ENCODE measurements around the gene APBA2.

DNA sequence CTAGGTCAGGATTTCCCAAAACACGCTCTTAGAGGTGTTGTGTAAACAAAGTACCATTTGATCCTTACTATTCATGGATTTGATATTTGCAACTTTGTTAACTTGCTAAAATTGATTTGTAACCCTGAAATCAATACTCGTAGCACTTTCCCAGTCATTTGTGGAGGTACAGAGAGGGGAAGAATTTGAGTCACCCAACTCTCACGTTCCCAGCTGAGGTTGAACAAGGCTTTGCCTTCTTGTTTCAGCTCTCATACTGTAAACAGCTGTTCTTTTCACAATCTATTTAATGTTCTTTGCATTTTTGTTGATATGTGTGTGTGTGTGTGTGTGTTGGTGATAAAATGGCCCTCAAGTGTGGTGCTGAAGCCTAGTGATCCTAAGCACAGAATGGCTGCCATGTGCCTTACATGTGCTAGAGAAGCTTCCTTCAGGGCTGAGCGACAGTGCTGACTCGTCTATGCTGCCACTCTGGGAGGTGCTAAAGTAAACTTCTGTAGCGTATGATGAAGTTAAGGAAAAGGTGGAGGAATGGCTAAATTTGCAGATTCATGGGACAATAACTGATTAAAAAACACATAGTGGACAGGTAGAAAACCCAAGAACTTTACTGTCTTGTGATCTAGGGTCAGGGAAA is 173.2 kb downstream of the APBA2 start:
- TF ChIP-seq, protein P1, sequence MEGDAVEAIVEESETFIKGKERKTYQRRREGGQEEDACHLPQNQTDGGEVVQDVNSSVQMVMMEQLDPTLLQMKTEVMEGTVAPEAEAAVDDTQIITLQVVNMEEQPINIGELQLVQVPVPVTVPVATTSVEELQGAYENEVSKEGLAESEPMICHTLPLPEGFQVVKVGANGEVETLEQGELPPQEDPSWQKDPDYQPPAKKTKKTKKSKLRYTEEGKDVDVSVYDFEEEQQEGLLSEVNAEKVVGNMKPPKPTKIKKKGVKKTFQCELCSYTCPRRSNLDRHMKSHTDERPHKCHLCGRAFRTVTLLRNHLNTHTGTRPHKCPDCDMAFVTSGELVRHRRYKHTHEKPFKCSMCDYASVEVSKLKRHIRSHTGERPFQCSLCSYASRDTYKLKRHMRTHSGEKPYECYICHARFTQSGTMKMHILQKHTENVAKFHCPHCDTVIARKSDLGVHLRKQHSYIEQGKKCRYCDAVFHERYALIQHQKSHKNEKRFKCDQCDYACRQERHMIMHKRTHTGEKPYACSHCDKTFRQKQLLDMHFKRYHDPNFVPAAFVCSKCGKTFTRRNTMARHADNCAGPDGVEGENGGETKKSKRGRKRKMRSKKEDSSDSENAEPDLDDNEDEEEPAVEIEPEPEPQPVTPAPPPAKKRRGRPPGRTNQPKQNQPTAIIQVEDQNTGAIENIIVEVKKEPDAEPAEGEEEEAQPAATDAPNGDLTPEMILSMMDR (IDR thresholded peaks at IDR 0.05): no peak
- TF ChIP-seq, protein P2, sequence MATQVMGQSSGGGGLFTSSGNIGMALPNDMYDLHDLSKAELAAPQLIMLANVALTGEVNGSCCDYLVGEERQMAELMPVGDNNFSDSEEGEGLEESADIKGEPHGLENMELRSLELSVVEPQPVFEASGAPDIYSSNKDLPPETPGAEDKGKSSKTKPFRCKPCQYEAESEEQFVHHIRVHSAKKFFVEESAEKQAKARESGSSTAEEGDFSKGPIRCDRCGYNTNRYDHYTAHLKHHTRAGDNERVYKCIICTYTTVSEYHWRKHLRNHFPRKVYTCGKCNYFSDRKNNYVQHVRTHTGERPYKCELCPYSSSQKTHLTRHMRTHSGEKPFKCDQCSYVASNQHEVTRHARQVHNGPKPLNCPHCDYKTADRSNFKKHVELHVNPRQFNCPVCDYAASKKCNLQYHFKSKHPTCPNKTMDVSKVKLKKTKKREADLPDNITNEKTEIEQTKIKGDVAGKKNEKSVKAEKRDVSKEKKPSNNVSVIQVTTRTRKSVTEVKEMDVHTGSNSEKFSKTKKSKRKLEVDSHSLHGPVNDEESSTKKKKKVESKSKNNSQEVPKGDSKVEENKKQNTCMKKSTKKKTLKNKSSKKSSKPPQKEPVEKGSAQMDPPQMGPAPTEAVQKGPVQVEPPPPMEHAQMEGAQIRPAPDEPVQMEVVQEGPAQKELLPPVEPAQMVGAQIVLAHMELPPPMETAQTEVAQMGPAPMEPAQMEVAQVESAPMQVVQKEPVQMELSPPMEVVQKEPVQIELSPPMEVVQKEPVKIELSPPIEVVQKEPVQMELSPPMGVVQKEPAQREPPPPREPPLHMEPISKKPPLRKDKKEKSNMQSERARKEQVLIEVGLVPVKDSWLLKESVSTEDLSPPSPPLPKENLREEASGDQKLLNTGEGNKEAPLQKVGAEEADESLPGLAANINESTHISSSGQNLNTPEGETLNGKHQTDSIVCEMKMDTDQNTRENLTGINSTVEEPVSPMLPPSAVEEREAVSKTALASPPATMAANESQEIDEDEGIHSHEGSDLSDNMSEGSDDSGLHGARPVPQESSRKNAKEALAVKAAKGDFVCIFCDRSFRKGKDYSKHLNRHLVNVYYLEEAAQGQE (IDR thresholded peaks at IDR 0.05; ENCODE audit: insufficient read depth in 1 of 2, low read depth in 2 of 2, low read length in 1 of 2): no peak
- no peak for TF ChIP-seq POLR2AphosphoS5 (IDR thresholded peaks at IDR 0.05; ENCODE audit: low read depth, low read length)
- no peak for TF ChIP-seq SIN3A (IDR thresholded peaks at IDR 0.05; ENCODE audit: borderline replicate concordance, insufficient read depth, low read depth, low read length)
- TF ChIP-seq TCF7L2 (IDR thresholded peaks at IDR 0.05; ENCODE audit: low read depth, low read length): no peak
